Smooth muscle cell (in vitro differentiated cells): ENCODE measurements around the gene ANGPTL5. TPM values are rescaled to one million over a fixed set of nuclear protein-coding genes. Genes with fewer than 3 reads are reported as not detected.
"Not testable (repeated sequence)": the region's sequence is repeated elsewhere in the genome, so short reads cannot be mapped to it uniquely, and the experiment has no call there.

Experiments
- DNase-seq: peaks from one replicate; lab custom pipeline; 2025; ENCODE audit not compliant: unreplicated experiment; lab: John Stamatoyannopoulos, UW
- H2AFZ ChIP-seq: fragments of 200-600 bp; sonication (generic); 2 replicates; pipeline ENCODE4 v1.6.0; 2016; ENCODE audit warnings: antibody characterized with exemption, low read depth, mild to moderate bottlenecking
- H3F3A ChIP-seq: fragments of 200-600 bp; sonication (generic); 2 replicates; pipeline ENCODE4 v1.6.0; 2017; ENCODE audit warnings: antibody characterized with exemption, low read depth
- H3K27ac ChIP-seq: fragments of 200-600 bp; sonication (generic); 2 replicates; pipeline ENCODE4 v1.5.1; 2016; ENCODE audit warnings: low read depth, mild to moderate bottlenecking
- H3K27me3 ChIP-seq: fragments of 200-600 bp; sonication (generic); 2 replicates; pipeline ENCODE4 v1.6.1; 2016; ENCODE audit warnings: low read depth, mild to moderate bottlenecking
- H3K36me3 ChIP-seq: fragments of 200-600 bp; sonication (generic); 2 replicates; pipeline ENCODE4 v1.5.1; 2016; ENCODE audit warnings: low read depth
- H3K4me1 ChIP-seq: fragments of 200-600 bp; sonication (generic); 2 replicates; pipeline ENCODE4 v1.5.1; 2016; ENCODE audit warnings: low read depth
- H3K4me2 ChIP-seq: fragments of 200-600 bp; sonication (generic); 2 replicates; pipeline ENCODE4 v1.6.0; 2016; ENCODE audit warnings: mild to moderate bottlenecking
- H3K4me3 ChIP-seq: fragments of 200-600 bp; sonication (generic); 2 replicates; pipeline ENCODE4 v1.5.1; 2016; ENCODE audit warnings: mild to moderate bottlenecking
- H3K79me2 ChIP-seq: fragments of 200-600 bp; sonication (generic); 2 replicates; pipeline ENCODE4 v1.6.0; 2016; ENCODE audit warnings: low read depth, mild to moderate bottlenecking
- H3K9ac ChIP-seq: fragments of 200-600 bp; sonication (generic); 2 replicates; pipeline ENCODE4 v1.6.0; 2016; ENCODE audit warnings: low read depth
- H3K9me3 ChIP-seq: fragments of 200-600 bp; sonication (generic); replicated peaks from 2 replicates; pipeline ENCODE4 v1.5.1; 2016; ENCODE audit warnings: low read depth
- H4K20me1 ChIP-seq: fragments of 200-600 bp; sonication (generic); 2 replicates; pipeline ENCODE4 v1.6.0; 2016; ENCODE audit warnings: low read depth
- CTCF ChIP-seq: fragments of 200-600 bp; sonication (generic); IDR thresholded peaks from 2 replicates; pipeline ENCODE4 v1.5.1; 2017; ENCODE audit warnings: borderline replicate concordance, mild to moderate bottlenecking, antibody characterized with exemption; ENCODE audit not compliant: insufficient read depth, poor library complexity, severe bottlenecking
- WGBS: methylation state at CpG from one replicate; pipeline ENCODE4 v1.1.7; 2016; ENCODE audit warnings: low lambda C conversion rate; 5-methylcytosine and 5-hydroxymethylcytosine counted together
- polyA plus RNA-seq: library from polyadenylated mRNA; unstranded; fragments of >200 nt; fragmentation: Nextera tagmentation; extraction: Ambion mirVana; gene quantifications from 2 replicates; pipeline ENCODE4 v1.2.1, GENCODE V29; 2016
- total RNA-seq: library from RNA; depleted of rRNA; stranded (reverse); fragments of >200 nt; gene quantifications from 2 replicates; pipeline ENCODE4 v1.2.3, GENCODE V29; 2014

Gene ANGPTL5
- total and polyA plus RNA-seq, 2 experiments from 2014 or later, result not detected

GRCh38 chr11:101862391-101863233, 53.7 kb downstream of the ANGPTL5 start:
- no peaks in the 10 kb centered on the region for H3K36me3 ChIP-seq
- H3K79me2 ChIP-seq, result no peaks in the 10 kb centered on the region
- peak overlapping the region; percentile 37 for H3K4me2 ChIP-seq
- no peaks in the 10 kb centered on the region for H3K4me1 ChIP-seq
- WGBS, result 46% methylated on average over 5 of the region's 5 CpGs
- H3K4me3 ChIP-seq, result no peak overlapping the region
- no peak for DNase-seq
- peak overlapping the region; percentile 1 for H2AFZ ChIP-seq
- TF ChIP-seq CTCF, result peak; percentile 40
- no peaks in the 10 kb centered on the region for H3K27me3 ChIP-seq
- no peaks in the 10 kb centered on the region for H3K9me3 ChIP-seq
- no peaks in the 10 kb centered on the region for H4K20me1 ChIP-seq
- peak overlapping the region; percentile 36 for H3K9ac ChIP-seq
- peaks cover 23% of the 10 kb centered on the region for H3F3A ChIP-seq
- H3K27ac ChIP-seq, result peak overlapping the region; percentile 77

- Histone ChIP-seq H4K20me1 (no peaks in the 10 kb centered on the region), H3K4me1 (no peaks in the 10 kb centered on the region), H3K9me3 (no peaks in the 10 kb centered on the region), H2AFZ (no peak overlapping the region), H3K27me3 (no peaks in the 10 kb centered on the region), H3K36me3 (no peaks in the 10 kb centered on the region), H3K4me2 (no peak overlapping the region), H3K4me3 (no peak overlapping the region), H3K9ac (no peak overlapping the region), H3K27ac (no peak overlapping the region), H3F3A (peaks cover 13% of the 10 kb centered on the region), H3K79me2 (no peaks in the 10 kb centered on the region)
- DNase-seq, result no peak
- WGBS, result 32% methylated on average over 9 of the region's 9 CpGs
- peak; percentile 76 for TF ChIP-seq CTCF
Observed at GRCh38 chr11:101860696-101861427, 55.5 kb downstream of the ANGPTL5 start.

GRCh38 chr11:101852260-101852659, 64.1 kb downstream of the ANGPTL5 start:
- H3K27me3 ChIP-seq, H3K9ac ChIP-seq, H3K79me2 ChIP-seq, H3K36me3 ChIP-seq, H4K20me1 ChIP-seq, H3F3A ChIP-seq, H3K4me2 ChIP-seq, H3K27ac ChIP-seq, H3K4me1 ChIP-seq, H2AFZ ChIP-seq, H3K9me3 ChIP-seq, H3K4me3 ChIP-seq, DNase-seq: not testable (repeated sequence)
- over 99% methylated on average over 11 of the region's 11 CpGs for WGBS

- no peak overlapping the region for H3K27ac ChIP-seq
- WGBS, result 35% methylated on average over 2 of the region's 2 CpGs
- H3K79me2 ChIP-seq, result no peaks in the 10 kb centered on the region
- H3K9me3 ChIP-seq, result no peaks in the 10 kb centered on the region
- no peaks in the 10 kb centered on the region for H3K27me3 ChIP-seq
- H3K4me1 ChIP-seq, result no peaks in the 10 kb centered on the region
- H3K4me2 ChIP-seq, result no peak overlapping the region
- no peaks in the 10 kb centered on the region for H3F3A ChIP-seq
- no peaks in the 10 kb centered on the region for H4K20me1 ChIP-seq
- no peak overlapping the region for H2AFZ ChIP-seq
- DNase-seq, result no peak
- no peak overlapping the region for H3K4me3 ChIP-seq
- H3K9ac ChIP-seq, result no peak overlapping the region
- peak; percentile 63 for TF ChIP-seq CTCF
- no peaks in the 10 kb centered on the region for H3K36me3 ChIP-seq
Observed at GRCh38 chr11:101848262-101848661, 68.1 kb downstream of the ANGPTL5 start.
